NT2/D1 (cell line): ENCODE results near the gene MTTP.
"Not testable (repeated sequence)": the region's sequence is repeated elsewhere in the genome, so short reads cannot be mapped to it uniquely, and the experiment has no call there.

Experiments used
- DNase-seq: peaks from one replicate; pipeline ENCODE4 v3.0.0-alpha.2; 2011; ENCODE audit warnings: low read depth, low spot score
- H3K27me3 ChIP-seq: 2 replicates; pipeline ENCODE4 v1.6.0; 2011; ENCODE audit warnings: mild to moderate bottlenecking; ENCODE audit not compliant: insufficient read length, insufficient read depth
- H3K36me3 ChIP-seq: 2 replicates; pipeline ENCODE4 v1.6.1; 2011; ENCODE audit warnings: mild to moderate bottlenecking, low read length, mixed read lengths; ENCODE audit not compliant: insufficient read depth, insufficient read length
- H3K4me1 ChIP-seq: 2 replicates; pipeline ENCODE4 v1.5.1; 2011; ENCODE audit not compliant: insufficient read depth, insufficient read length
- H3K4me3 ChIP-seq: 2 replicates; pipeline ENCODE4 v1.5.1; 2011; ENCODE audit warnings: low read depth; ENCODE audit not compliant: insufficient read length
- H3K9ac ChIP-seq: 2 replicates; pipeline ENCODE4 v1.6.0; 2011; ENCODE audit warnings: low read depth; ENCODE audit not compliant: insufficient read length
- H3K9me3 ChIP-seq: 2 replicates; pipeline ENCODE4 v1.5.1; 2011; ENCODE audit warnings: mild to moderate bottlenecking, low read length; ENCODE audit not compliant: insufficient read depth
- SUZ12 ChIP-seq: IDR thresholded peaks from 2 replicates; pipeline ENCODE4 v1.6.1; 2011; ENCODE audit not compliant: insufficient read length, insufficient read depth; ENCODE audit errors: extremely low read depth
- YY1 ChIP-seq: IDR thresholded peaks from 2 replicates; pipeline ENCODE4 v1.6.1; 2011; ENCODE audit not compliant: insufficient read length, insufficient read depth
- ZNF274 ChIP-seq: IDR thresholded peaks from 2 replicates; pipeline ENCODE4 v1.6.1; 2011; ENCODE audit warnings: mild to moderate bottlenecking, low read depth, low read length

MTTP gene

DNA sequence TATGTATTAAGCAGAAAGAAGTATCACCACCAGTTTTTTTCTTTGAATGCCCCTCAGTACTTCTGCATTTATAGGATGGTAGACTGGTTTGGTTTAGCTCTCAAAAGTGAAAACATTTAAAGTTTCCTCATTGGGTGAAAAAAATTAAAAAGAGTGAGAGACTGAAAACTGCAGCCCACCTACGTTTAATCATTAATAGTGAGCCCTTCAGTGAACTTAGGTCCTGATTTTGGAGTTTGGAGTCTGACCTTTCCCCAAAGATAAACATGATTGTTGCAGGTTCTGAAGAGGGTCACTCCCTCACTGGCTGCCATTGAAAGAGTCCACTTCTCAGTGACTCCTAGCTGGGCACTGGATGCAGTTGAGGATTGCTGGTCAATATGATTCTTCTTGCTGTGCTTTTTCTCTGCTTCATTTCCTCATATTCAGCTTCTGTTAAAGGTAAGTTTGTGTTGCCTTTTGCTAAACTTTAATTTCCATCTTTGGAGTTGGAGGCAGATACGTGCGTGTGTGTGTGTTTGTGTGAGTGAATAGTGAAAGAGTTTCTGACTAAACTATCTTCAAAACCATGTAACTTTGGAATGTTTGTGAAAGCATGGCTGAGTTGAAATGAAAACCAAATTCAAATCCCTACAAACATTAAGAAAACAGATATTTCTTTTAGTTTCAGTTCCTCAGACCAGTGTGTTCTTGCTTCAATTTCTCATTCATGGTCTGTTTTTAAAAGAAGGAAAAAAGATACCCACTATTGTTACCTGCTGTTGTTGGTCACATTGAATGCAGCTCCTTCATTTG, at the start of gene MTTP:
TSS of gene MTTP (plus strand) at position 295 of the 795 bp plus-strand sequence. CDS start at position 381, 86 bp downstream.
- no peaks in the 10 kb centered on the region for H3K36me3 ChIP-seq
- TF ChIP-seq YY1, result no peak
- TF ChIP-seq SUZ12, result no peak
- no peak for TF ChIP-seq ZNF274
- no peaks in the 10 kb centered on the region for H3K9me3 ChIP-seq
- no peaks in the 10 kb centered on the region for H3K4me1 ChIP-seq
- no peaks in the 10 kb centered on the region for H3K27me3 ChIP-seq
- no peak for DNase-seq
- no peak within 1 kb of the TSS for H3K4me3 ChIP-seq
- no peak within 1 kb of the TSS for H3K9ac ChIP-seq

DNA sequence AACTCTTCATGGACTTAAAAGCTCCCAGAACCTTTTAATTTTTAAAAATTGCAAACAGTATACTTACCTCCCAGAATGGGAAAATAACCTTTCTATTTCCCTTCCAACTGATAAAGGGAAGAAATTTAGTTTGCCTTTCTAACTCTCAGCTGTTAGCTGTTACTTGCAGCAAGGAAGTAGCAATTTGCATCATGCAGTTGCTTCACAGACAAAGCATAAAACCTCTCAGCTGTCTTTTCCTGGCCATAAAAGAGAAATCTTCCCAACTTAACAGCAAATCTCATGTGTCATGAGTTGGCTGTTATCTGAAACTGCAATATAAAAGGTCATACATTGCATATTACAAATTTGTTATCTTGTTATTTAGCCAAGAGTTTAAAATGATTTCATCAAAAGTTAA, 45.4 kb upstream of the MTTP start:
- no peaks in the 10 kb centered on the region for H3K4me1 ChIP-seq
- H3K9ac ChIP-seq, result no peak overlapping the region
- no peaks in the 10 kb centered on the region for H3K36me3 ChIP-seq
- TF ChIP-seq SUZ12 (no peak), ZNF274 (no peak), YY1 (no peak)
- H3K4me3 ChIP-seq, result no peak overlapping the region
- H3K9me3 ChIP-seq, result no peaks in the 10 kb centered on the region
- no peaks in the 10 kb centered on the region for H3K27me3 ChIP-seq
- DNase-seq, result no peak

DNA sequence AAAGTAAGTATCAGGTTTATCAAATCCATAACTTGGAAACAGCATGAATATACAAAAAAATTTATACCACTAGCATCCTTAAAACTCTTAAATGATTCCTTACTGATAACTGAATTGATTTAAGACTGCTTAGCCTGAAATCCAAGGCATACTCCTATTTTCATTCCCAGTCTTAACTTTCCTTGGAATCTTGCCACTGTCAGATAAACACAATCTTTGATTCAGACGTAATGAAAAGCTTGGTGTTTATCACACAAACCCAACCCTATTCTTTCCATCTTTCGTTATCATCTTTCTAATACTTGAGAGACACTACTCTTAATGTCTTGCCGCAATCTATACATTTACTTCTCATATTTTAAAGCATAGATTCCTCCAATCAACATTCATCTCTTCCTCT, 44.7 kb upstream of the MTTP start:
- Histone ChIP-seq H3K4me1 (no peaks in the 10 kb centered on the region), H3K9me3 (no peaks in the 10 kb centered on the region), H3K4me3 (no peak overlapping the region), H3K36me3 (no peaks in the 10 kb centered on the region), H3K27me3 (no peaks in the 10 kb centered on the region), H3K9ac (no peak overlapping the region)
- TF ChIP-seq SUZ12 (no peak), ZNF274 (no peak), YY1 (no peak)
- no peak for DNase-seq

DNA sequence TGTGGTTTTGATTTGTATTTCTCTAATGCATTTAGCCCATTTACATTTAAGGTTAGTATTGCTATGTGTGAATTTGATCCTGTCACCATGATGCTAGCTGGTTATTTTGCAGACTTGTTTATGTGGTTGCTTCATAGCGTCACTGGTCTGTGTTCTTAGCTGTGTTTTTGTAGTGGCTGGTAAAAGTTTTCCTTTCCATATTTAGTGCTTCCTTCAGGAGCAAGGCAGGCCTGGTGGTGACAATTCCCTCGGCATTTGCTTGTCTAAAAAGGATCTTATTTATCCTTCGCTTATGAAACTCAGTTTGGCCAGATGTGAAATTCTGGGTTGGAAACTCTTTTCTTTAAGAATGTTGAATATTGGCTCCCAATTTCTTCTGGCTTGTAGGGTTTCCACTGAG, 39.9 kb upstream of the MTTP start:
- H3K27me3 ChIP-seq, DNase-seq, H3K9me3 ChIP-seq, H3K36me3 ChIP-seq, H3K9ac ChIP-seq, H3K4me3 ChIP-seq, H3K4me1 ChIP-seq: not testable (repeated sequence)

DNA sequence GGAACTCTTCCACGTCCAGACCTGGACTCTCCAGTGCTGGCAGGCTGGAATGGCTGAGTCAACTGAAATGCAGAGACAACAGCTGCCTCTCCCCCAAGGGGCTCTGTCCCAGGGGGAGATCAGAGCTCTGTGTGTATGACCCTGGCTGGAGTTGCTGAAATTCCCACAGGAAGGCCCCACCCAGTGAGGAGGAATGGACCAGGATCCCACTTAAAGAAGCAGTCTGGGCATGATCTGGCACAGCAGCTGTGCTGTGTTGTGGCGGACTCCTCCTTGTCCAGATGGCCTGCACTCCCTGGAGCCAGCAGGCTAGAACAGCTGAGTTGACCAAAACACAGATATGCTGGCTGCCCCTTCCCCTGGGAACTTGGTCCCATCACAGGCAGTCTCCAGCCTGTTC, 38.4 kb upstream of the MTTP start:
- DNase-seq, result no peak

DNA sequence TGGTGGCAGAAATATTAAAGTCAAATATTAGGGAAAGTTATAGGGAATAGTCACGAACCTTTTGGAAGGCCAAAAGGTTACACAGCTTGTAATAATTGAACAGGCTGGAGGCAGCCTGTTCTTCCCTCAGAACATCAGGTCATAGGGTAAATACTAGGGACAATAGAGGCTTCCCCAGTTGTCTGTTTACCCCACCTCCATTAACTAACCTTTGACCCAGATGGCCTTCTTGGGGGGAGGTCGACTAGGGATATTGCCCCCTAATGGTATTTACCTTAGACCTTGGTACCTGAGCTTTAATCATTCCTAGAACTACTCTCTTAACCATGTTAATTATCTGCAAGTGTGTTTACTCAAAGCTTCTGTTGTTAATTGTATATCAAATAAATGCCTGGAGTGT, 37.8 kb upstream of the MTTP start:
- Histone ChIP-seq H3K9me3 (no peaks in the 10 kb centered on the region), H3K4me1 (no peaks in the 10 kb centered on the region), H3K27me3 (no peaks in the 10 kb centered on the region), H3K4me3 (no peak overlapping the region), H3K9ac (no peak overlapping the region), H3K36me3 (no peaks in the 10 kb centered on the region)
- no peak for DNase-seq
- TF ChIP-seq SUZ12 (no peak), ZNF274 (no peak), YY1 (no peak)

More for the DNA sequence above, 38.4 kb upstream of the MTTP start:
- Histone ChIP-seq H3K9ac (no peak overlapping the region), H3K9me3 (no peaks in the 10 kb centered on the region), H3K4me1 (no peaks in the 10 kb centered on the region), H3K27me3 (no peaks in the 10 kb centered on the region), H3K4me3 (no peak overlapping the region), H3K36me3 (no peaks in the 10 kb centered on the region)
- TF ChIP-seq YY1 (no peak), SUZ12 (no peak), ZNF274 (no peak)

DNA sequence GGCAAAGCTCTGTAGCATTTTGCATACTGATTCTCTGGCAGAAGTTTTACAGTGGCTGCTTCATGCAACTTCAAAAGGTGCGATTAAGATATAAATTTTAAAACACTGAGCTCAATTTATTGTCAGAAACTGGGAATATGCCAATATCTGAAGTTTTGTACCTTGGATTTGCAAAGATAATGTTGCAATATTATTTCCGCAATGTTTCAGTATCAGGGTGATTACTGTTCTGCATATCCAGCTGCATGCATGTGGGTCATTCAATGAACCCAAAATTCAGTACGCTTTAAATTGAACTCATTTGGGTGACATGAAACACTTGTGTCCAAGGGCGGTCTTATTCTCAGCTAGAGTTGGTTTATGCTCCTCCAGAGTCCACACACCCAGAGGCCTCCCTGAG, 37.0 kb upstream of the MTTP start:
- Histone ChIP-seq H3K27me3 (no peaks in the 10 kb centered on the region), H3K9ac (no peak overlapping the region), H3K36me3 (no peaks in the 10 kb centered on the region), H3K4me1 (no peaks in the 10 kb centered on the region), H3K9me3 (no peaks in the 10 kb centered on the region), H3K4me3 (no peak overlapping the region)
- TF ChIP-seq YY1 (no peak), ZNF274 (no peak), SUZ12 (no peak)
- no peak for DNase-seq
